Measurements from ENCODE around the gene NEURL1B.
"Not testable (repeated sequence)": the region's sequence is repeated elsewhere in the genome, so short reads cannot be mapped to it uniquely, and the experiment has no call there.

Gene NEURL1B

GRCh38 chr5:172658961-172659501, 18.0 kb downstream of the NEURL1B start:
- no peak for DNase-seq

GRCh38 chr5:172659570-172659908, 18.5 kb downstream of the NEURL1B start:
- no peak for DNase-seq

DNA sequence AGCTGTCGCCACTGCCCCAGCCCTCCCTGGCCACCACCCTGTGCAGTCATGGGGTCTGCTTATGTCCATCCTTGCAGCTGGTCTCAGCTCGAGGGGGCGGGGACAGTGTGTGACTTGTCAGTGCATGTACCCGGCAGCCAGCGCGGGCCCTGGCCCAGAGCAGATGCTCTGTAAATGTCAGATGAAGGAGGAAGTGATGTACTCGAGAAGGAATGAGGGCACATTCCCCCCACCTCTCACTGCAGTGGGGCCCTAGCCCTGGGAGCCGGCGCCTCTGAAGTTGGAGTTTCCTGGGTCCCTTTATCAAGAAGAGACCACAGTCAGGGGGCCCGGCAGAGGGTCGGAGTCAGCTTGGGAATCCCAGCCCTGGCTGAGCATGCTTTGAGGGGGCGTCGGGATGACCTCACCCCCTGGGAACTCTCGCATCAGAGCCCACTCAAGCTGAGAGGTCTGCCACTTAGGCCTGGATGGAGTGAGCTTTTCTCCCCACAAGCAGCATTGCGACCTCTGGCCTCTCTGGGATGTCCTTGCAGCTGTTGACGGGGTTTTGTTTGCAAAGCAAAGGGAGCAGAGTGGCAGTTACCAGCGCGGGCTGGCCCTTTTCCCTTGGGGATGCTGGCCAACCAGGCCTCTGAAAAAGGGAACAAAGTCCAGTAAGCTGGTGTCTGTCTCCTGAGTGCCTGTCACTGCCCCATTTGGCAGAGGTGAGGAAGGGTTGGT, 19.0 kb downstream of the NEURL1B start:
- peak; percentile 87 for DNase-seq

DNA sequence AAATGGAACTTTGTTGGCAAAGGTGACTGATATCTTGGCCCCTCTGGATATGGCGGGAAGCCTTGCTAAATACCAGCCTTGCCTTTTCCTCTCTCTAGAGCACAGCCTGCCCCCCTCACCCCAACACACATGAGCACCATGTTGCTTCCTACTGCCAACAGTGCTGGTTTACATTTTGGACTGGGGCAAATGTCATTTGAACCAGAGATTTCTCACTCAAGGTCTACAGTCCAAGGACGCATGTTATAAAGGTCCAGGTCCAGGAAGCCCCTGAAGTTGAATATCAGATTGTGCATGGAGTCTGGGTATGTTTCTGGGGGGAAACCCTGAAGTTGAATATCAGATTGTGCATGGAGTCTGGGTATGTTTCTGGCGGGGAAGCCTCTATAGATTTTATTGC, 19.9 kb downstream of the NEURL1B start:
- no peak for DNase-seq

- DNase-seq = no peak
These were observed 20.5 kb downstream of the NEURL1B start for GRCh38 chr5:172661526-172661925.

DNA sequence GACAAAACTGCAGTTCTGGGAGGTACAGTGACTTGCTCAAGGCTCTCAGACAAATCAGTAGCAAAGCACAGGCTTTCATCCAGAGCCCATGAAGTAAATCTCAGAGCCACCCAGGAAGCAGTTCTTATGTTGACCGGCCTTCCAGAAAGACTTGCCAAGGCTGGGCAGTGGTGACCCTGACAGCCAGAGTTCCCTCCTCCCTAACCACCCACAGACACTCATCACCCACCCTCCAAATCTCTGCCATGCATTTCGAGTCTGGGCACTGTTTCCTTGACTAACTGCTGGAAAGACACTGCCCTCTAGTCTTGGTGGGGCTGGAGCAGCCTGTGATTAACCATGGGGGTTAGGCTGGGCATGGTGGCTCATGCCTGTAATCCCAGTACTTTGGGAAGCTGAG, 21.5 kb downstream of the NEURL1B start:
- no peak for DNase-seq

GRCh38 chr5:172664018-172664417, 23.0 kb downstream of the NEURL1B start:
- no peak for DNase-seq

DNA sequence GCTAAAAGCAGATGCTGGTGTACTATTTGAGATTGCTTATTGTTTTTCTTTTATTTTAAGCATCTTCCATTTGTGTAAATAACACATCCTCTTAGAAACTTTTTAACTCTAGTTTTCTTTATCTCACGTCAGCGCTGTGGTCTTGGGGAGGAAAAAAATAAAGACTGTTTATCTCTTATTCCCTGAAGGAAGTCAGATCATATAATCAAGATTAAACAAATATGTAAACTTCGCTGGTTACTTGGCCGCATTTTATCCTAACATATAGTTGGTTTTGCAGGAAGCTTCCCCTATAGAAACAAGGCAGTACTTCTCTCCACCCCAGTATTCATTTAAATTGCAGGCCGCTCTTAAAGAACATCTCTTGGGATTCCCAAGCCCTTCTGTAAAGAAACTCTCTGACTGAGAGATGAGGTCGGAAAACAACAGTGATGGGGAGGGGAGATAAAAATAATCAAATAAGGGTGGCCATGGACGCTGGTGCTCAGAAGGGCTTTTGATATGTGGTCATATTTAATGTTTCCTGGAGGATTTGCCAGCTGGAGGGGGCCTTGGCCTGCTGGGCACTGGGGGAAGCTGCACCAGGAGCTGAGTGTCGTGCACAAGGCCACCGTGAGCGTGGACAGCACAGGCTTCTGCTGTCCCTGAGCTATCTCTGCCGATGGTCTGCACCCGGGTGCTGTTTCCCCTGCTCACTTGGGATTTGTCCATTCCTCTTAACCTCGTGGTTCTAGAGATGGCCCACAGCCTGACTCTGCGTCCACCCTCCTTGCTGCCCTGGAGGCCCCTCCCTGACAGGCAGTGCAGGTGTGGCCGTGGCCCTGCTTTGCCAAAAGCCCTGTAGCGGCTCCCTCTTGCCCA, 23.8 kb downstream of the NEURL1B start:
- no peak for DNase-seq

DNA sequence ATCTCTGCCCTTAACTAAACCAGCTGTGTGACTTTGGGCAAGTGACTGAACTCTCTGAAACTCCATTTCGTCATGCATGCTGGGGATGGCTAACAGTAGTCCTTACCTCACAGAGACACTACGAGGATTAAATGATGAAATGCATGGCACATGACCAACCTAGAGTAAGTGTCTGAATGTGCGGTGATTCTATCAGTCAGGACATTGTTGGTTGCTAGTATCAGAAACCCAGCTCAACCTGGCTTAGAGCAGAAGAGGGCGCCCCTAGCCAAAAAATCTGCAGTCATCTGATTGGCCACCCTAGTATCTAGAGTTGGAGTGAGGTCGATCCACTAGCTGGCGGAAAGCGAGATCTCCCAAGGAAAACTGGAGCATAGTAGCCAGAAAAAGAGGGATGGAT, 25.2 kb downstream of the NEURL1B start:
- DNase-seq = peak; percentile 10

DNA sequence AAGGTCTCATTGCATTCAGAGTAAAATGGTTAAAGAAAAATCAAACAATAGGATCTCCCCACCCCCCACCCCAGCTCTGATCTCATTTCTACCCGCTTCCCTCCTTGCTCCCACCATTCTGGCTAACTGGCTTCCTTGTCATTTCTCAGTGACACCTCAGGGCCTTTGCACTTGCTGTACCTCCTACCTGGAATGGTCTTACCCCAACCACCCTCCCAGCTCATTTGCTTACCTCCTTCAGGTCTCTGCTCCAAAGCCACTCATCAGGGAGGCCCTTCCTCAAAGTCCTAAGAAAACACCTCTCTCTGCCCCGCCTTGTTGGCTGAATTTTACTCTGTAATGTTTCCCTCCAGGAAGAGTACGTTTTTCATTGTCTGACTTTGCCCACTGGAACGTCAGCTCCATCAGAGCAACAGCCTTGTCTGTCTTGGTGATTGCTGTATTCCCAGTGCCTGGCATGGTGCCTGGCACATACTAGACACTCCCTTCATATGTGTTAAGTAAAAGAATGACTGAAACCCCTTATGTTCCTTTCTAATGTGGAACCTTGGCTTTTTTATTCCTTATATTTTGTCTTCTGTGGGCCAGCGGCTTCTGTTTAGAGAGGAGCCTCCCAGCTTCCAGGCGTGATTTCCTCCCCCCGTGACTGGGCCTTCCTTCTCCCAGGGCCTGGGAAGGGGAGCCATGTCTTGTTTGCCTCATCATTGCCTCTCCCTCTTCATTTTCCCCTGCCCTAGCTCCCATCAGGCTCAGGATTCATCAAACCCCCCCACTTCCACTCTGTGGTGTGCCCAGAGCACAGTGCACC, 26.9 kb downstream of the NEURL1B start:
- peak; percentile 26 for DNase-seq

- no peak for DNase-seq
These were observed 27.6 kb downstream of the NEURL1B start for GRCh38 chr5:172668594-172669071.

- DNase-seq = no peak
These were observed 28.4 kb downstream of the NEURL1B start for GRCh38 chr5:172669386-172670004.

- DNase-seq = no peak
These were observed 28.9 kb downstream of the NEURL1B start for GRCh38 chr5:172670005-172670402.

DNA sequence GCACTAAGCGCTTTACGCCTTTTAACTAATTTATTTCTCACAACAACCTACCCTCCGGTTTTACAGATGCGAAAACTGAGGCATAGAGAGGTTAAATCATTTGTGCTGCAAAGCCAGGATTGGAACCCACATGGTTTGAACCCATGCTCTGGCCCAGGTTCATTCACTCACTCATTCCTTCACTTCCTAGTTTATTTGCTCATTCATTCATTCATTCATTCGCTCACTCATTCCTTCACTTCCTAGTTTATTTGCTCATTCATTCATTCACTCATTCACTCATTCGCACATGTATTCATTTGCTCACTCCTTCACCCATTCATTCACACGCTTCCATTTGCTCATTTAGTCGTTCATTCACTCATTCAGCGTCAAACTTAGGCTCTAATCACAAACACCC, 29.4 kb downstream of the NEURL1B start:
- DNase-seq = no peak

GRCh38 chr5:172671091-172671490, 30.0 kb downstream of the NEURL1B start:
- no peak for DNase-seq

DNA sequence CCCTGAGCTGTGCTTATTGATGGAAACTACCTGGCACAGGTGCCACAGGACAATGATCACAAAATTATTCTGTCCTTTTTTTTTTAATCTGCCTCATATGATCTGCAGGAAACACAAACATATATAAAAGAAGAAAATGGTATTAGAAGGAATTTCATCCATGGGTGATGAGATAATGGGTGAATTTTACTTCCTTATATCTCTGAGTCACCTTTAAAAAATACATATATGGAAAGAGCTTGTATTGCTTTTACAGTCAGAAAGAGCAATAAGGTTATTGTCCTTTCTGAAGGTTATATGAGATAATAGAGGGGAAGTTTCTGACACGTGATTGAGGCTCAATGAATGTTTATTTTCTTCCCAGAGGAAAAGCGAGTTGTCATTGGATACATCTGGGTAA, 31.6 kb downstream of the NEURL1B start:
- no peak for DNase-seq

DNA sequence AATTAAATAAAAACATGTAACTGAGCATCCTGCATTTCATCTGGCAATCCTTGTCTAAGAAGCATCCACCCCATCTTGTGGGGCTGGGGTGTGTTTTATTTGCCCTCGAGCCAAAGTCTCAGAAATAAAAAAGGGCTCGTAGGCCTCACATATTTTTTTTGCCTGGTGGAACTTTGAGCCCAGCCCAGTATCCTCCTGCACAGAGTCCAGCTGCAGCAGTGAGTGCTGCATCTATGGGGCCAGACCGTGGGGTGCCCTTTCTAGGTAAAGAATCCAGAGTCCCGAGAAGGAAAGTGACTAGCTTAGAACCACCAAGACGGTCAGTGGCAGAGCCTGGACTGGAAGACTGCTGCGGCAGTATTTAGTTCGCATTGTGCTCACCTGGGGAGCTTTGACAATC, 33.1 kb downstream of the NEURL1B start:
- no peak for DNase-seq

GRCh38 chr5:172676914-172677475, 35.9 kb downstream of the NEURL1B start:
- DNase-seq = no peak

DNA sequence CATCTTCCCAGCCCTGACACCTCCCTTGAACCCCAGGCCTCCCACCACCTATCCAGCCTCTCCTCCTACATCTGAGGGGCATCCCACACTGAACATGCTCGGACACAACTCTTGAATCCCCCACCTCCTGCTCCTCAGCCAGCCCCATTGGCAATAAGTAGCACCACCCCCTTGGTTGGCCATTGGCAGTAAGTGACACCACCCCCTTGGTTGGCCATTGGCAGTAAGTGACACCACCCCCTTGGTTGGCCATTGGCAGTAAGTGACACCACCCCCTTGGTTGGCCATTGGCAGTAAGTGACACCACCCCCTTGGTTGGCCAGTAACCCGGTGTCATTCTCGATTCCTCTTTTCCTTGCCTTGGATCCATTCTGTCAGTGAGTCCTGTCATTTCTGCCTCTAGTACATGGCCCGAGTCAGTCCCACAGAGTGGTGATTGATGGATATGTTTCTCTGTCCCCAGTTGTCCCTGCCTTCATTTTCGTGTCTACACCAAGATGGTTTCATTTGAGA, 37.4 kb downstream of the NEURL1B start:
- DNase-seq = not testable (repeated sequence)

DNA sequence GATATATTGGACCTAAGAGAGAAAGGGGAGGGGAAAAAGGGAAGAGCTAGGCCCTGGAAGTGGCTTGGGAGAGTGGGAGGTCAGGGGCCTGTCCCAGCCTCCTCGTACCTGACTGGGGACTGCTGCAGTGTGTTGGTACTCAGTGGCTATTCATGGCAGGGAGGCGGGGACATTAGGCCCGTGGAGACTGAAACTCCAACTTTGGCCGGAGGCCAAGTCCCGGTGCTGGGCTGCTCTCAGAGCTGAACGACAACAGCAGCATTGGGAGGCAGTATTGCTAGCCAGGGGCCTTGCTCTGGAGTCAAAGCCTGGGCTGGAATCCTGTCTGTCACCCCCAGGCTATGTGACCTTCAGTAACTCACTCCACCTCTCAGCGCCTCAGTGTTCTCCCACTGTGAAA, 37.8 kb downstream of the NEURL1B start:
- no peak for DNase-seq

GRCh38 chr5:172679628-172680212, 38.7 kb downstream of the NEURL1B start:
- DNase-seq = no peak

DNA sequence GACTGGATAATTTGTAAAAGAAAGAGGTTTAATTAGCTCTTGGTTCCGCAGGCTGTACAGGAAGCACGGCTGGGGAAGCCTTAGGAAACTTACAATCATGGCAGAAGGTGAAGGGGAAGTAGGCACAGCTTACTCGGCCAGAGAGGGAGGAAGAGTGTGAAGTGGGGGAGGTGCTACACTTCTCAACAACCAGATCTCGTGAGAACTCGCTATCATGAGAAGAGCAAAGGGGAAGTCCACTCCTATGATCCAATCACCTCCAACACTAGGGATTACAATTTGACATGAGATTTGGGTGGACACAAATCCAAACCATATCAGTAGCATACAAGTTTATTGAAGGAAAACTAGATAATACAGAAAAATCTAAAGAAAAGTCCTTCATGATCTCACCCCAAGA, 39.9 kb downstream of the NEURL1B start:
- no peak for DNase-seq
